Osteoblast (primary cell): ENCODE results near the gene GP1BA. TPM values are rescaled to one million over a fixed set of nuclear protein-coding genes. Genes with fewer than 3 reads are reported as not detected.
A peak's percentile ranks its signal among the peaks of the same experiment; 100 is the strongest.

Experiments
- DNase-seq: peaks from one replicate; pipeline ENCODE4 v3.0.0; 2011; ENCODE audit warnings: low spot score, mixed read lengths; ENCODE audit not compliant: insufficient read length; ENCODE audit errors: missing footprints
- H2AFZ ChIP-seq: 2 replicates; pipeline ENCODE4 v1.6.0; 2011; ENCODE audit warnings: mild to moderate bottlenecking, low read length
- H3K27ac ChIP-seq: 2 replicates; pipeline ENCODE4 v1.5.1; 2011; ENCODE audit warnings: mild to moderate bottlenecking, low read depth, low read length, moderate library complexity
- H3K27me3 ChIP-seq: 2 replicates; pipeline ENCODE4 v1.6.0; 2012; ENCODE audit warnings: mild to moderate bottlenecking, control low read depth, inconsistent platforms, low read length, moderate library complexity; ENCODE audit not compliant: insufficient read depth
- H3K36me3 ChIP-seq: 2 replicates; pipeline ENCODE4 v1.5.1; 2011; ENCODE audit warnings: mild to moderate bottlenecking, low read length, control low read depth, moderate library complexity; ENCODE audit not compliant: insufficient read depth
- H3K4me1 ChIP-seq: 2 replicates; pipeline ENCODE4 v1.5.1; 2011; ENCODE audit warnings: mild to moderate bottlenecking, low read length, control low read depth, moderate library complexity; ENCODE audit not compliant: insufficient read depth
- H3K4me2 ChIP-seq: 2 replicates; pipeline ENCODE4 v1.6.0; 2011; ENCODE audit warnings: mild to moderate bottlenecking, low read length; ENCODE audit not compliant: insufficient read depth
- H3K4me3 ChIP-seq: fragments of 200-600 bp; sonication (generic); 3 replicates; pipeline ENCODE4 v1.5.1; 2012; ENCODE audit warnings: mild to moderate bottlenecking, low read length, inconsistent platforms; ENCODE audit not compliant: insufficient read depth
- H3K79me2 ChIP-seq: 2 replicates; pipeline ENCODE4 v1.6.0; 2012; ENCODE audit warnings: mild to moderate bottlenecking, low read length, control low read depth, inconsistent platforms; ENCODE audit not compliant: insufficient read depth
- H3K9me3 ChIP-seq: 2 replicates; pipeline ENCODE4 v1.5.1; 2011; ENCODE audit warnings: low read depth, low read length, control low read depth
- H4K20me1 ChIP-seq: 2 replicates; pipeline ENCODE4 v1.6.0; 2012; ENCODE audit warnings: mild to moderate bottlenecking, low read length, control low read depth; ENCODE audit not compliant: insufficient read depth
- CTCF ChIP-seq: IDR thresholded peaks from 2 replicates; pipeline ENCODE4 v1.5.1; 2011; ENCODE audit warnings: mild to moderate bottlenecking, low read depth, low read length, moderate library complexity; ENCODE audit errors: extremely low read depth
- total RNA-seq: library from RNA; depleted of rRNA; stranded (reverse); fragments of >200 nt; gene quantifications from 2 replicates; pipeline ENCODE4 v1.2.3, GENCODE V29; 2012

GP1BA gene
- total RNA-seq, 1 donor, result not detected

DNA sequence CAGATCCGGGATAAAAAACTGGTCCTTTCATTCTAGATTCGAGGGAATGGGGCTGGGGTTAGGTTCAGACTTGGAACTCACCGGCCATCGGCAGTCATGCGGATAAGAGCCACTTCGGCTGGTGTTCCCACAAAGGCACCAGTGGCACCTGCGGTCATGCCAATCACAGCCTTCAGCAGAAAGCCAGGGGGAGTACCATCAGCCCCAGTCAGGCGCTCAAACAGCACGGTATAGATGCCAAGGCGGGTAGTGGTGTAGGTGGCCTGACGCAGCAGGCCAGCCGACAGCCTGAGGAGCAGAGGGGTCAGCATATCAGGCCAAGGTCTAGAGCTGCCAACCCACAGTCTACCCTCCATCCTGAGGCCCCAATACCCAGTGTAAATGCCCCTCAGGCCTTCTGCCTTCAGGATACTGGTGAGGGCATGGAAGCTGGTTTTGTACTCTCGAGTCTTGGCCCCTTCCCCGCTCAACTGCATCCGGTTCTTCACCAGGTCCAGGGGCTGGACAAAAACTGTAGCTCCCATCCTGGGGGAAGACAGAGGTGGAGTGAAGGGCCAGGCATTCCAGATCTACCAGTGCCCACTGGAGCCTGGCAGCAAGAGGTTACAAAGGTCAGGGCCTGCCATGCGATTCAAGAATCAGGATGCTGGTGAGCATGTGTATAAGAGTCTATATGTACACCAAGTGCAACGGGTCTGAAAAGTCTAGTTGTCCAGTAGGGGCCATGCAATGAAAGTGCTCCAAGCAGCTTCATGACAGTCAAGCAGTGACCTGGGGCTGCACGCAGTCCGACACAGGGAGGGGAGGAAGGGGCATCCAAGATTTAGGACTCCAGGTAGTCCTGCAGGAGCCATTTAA, 6.8 kb downstream of the GP1BA start:
- H3K9me3 ChIP-seq, result no peaks in the 10 kb centered on the region
- peaks cover 43% of the 10 kb centered on the region for H3K36me3 ChIP-seq
- peaks cover 28% of the 10 kb centered on the region for H4K20me1 ChIP-seq
- peak overlapping the region; percentile 76 for H2AFZ ChIP-seq
- peak overlapping the region; percentile 98 for H3K4me2 ChIP-seq
- H3K27me3 ChIP-seq, result no peaks in the 10 kb centered on the region
- peak overlapping the region; percentile 91 for H3K27ac ChIP-seq
- peak overlapping the region; percentile 95 for H3K4me3 ChIP-seq
- no peak for TF ChIP-seq CTCF
- peaks cover 55% of the 10 kb centered on the region for H3K79me2 ChIP-seq
- peaks cover 34% of the 10 kb centered on the region for H3K4me1 ChIP-seq
- DNase-seq, result peak; percentile 84

- Histone ChIP-seq H3K4me3 (peak overlapping the region; percentile 95), H3K4me1 (peaks cover 32% of the 10 kb centered on the region), H3K9me3 (no peaks in the 10 kb centered on the region), H3K4me2 (peak overlapping the region; percentile 98), H3K36me3 (peaks cover 49% of the 10 kb centered on the region), H3K79me2 (peaks cover 60% of the 10 kb centered on the region), H3K27me3 (no peaks in the 10 kb centered on the region), H4K20me1 (peaks cover 34% of the 10 kb centered on the region), H2AFZ (peak overlapping the region; percentile 76), H3K27ac (peak overlapping the region; percentile 91)
- no peak for DNase-seq
- no peak for TF ChIP-seq CTCF
These were observed 7.4 kb downstream of the GP1BA start for GRCh38 chr17:4939546-4939795.

DNA sequence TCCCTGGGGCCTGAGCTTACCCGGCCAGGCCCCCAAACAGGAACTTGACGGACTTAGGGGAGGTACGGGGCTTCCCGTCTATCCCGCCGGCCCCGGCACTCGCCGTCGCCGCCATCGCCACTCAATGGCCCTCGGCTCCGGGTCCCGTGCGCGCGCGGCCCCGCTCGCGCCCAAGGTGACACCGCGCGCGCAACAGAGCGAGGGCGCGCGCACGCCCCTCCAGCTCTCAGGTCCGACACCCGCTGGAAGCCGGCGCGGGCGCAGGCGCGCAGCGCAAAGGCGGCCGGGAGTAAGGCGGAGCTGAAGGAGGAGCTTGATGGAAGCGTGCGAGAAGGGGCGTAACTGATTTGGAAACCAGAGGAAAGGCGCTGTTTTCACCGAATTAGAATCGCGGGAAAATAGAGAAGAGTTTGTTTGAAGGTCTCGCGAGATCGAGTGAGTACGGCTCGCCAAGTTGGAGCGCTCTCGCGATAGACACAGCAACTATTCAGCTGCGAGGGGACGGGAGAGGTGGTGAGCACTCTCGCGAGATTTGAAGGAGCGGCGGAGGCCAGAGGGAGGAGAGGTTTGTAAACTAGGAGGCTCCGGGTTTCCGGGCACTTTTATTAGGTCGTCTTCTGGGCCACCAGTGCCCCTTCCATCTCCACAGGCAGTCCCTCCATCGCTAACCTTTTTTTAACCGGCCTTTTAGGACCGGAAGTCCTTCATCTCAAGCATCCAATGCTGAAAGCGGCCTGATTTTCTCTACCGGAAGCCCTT, 7.9 kb downstream of the GP1BA start, which contains the start of the genes RNF167 and SLC25A11:
RNF167 (plus strand) TSS at position 473 of the 759 bp plus-strand sequence. CDS start 642 bp downstream, outside the sequence.
SLC25A11 (minus strand) TSS at position 251 of the 759 bp plus-strand sequence; CDS start at position 115, 136 bp downstream.
- Histone ChIP-seq H3K4me1 (peaks cover 35% of the 10 kb centered on the region), H4K20me1 (peaks cover 39% of the 10 kb centered on the region), H3K79me2 (peaks cover 65% of the 10 kb centered on the region)

More for the DNA sequence above, 7.9 kb downstream of the GP1BA start, which contains the start of the genes RNF167 and SLC25A11:
- H3K27me3 ChIP-seq, result no peaks in the 10 kb centered on the region
- H3K4me3 ChIP-seq, result peak within 1 kb of the TSS; percentile 95
- H3K4me2 ChIP-seq, result peak within 1 kb of the TSS; percentile 98
- peaks cover 54% of the 10 kb centered on the region for H3K36me3 ChIP-seq
- no peaks in the 10 kb centered on the region for H3K9me3 ChIP-seq
- peak within 1 kb of the TSS; percentile 93 for H2AFZ ChIP-seq
- no peak for TF ChIP-seq CTCF
- peak; percentile 100 for DNase-seq
- H3K27ac ChIP-seq, result peak within 1 kb of the TSS; percentile 91
